H1 (cell line): ENCODE data around the gene ZNF415. TPM values are rescaled to one million over a fixed set of nuclear protein-coding genes. Genes with fewer than 3 reads are reported as not detected.
A peak's percentile ranks its signal among the peaks of the same experiment; 100 is the strongest.

ENCODE experiments used
- CTCF ChIA-PET: fragments of 300-600 bp; sonication (Branson Sonifier 250); formaldehyde crosslinking; loops from one replicate; lab custom pipeline; 2021; ENCODE audit not compliant: partially characterized antibody; lab: Charles Lee
- POLR2A ChIA-PET: fragments of 300-600 bp; sonication (Branson Sonifier 250); formaldehyde crosslinking; loops from one replicate; lab custom pipeline; 2021; ENCODE audit warnings: inconsistent platforms; ENCODE audit not compliant: partially characterized antibody; lab: Charles Lee
- DNase-seq, 2 experiments: peaks; one replicate each; pipeline versions ENCODE4 v3.0.0 to v3.0.0-alpha.2; 2010 to 2022; ENCODE audit warnings: low spot score in 2 of 2, low read depth in 1 of 2, mixed read lengths in 1 of 2
- FAIRE-seq: peaks from 2 replicates; lab custom pipeline; 2011; peaks lifted over from hg19 to GRCh38; lab: Jason Lieb, UNC
- H2AFZ ChIP-seq: 2 replicates; pipeline ENCODE4 v1.8.1; 2012; ENCODE audit warnings: low read length, inconsistent platforms
- H2AK5ac ChIP-seq: 2 replicates; pipeline ENCODE4 v1.6.1; 2013; ENCODE audit warnings: low read depth, low read length
- H2BK120ac ChIP-seq: replicated peaks from 2 replicates; pipeline ENCODE3; 2013; ENCODE audit warnings: low read depth, low read length, inconsistent platforms
- H2BK12ac ChIP-seq: 2 replicates; pipeline ENCODE4 v1.6.1; 2013; ENCODE audit warnings: low read depth, low read length
- H2BK15ac ChIP-seq: 2 replicates; pipeline ENCODE4 v1.6.1; 2013; ENCODE audit warnings: low read length
- H2BK20ac ChIP-seq: 2 replicates; pipeline ENCODE4 v1.6.1; 2013; ENCODE audit warnings: low read length
- H2BK5ac ChIP-seq: 2 replicates; pipeline ENCODE4 v1.6.1; 2013; ENCODE audit warnings: low read depth, low read length
- H3K14ac ChIP-seq: 2 replicates; pipeline ENCODE4 v1.6.1; 2013; ENCODE audit warnings: inconsistent platforms; ENCODE audit not compliant: insufficient read length
- H3K18ac ChIP-seq: 2 replicates; pipeline ENCODE4 v1.6.1; 2013; ENCODE audit warnings: low read length; ENCODE audit errors: extremely low read depth
- H3K23ac ChIP-seq: 2 replicates; pipeline ENCODE4 v1.6.1; 2013; ENCODE audit warnings: inconsistent platforms; ENCODE audit not compliant: insufficient read length
- H3K23me2 ChIP-seq: 2 replicates; pipeline ENCODE4 v1.6.1; 2013; ENCODE audit warnings: low read depth, low read length
- H3K27ac ChIP-seq: 2 replicates; pipeline ENCODE4 v1.6.1; 2011; ENCODE audit warnings: low read depth, low read length, inconsistent platforms
- H3K27me3 ChIP-seq, 4 experiments: replicated peaks in 1 of 4; 1 replicate in 1 of 4; 2 replicates in 3 of 4; pipeline versions ENCODE4 v1.6.1 to v1.8.1; 2011 to 2013; ENCODE audit warnings: low read length in 3 of 4, mild to moderate bottlenecking in 3 of 4, inconsistent platforms in 2 of 4, mixed read lengths in 2 of 4, moderate library complexity in 1 of 4; ENCODE audit not compliant: control insufficient read depth in 3 of 4, insufficient read depth in 3 of 4; ENCODE audit errors: extremely low read depth in 1 of 4
- H3K36me3 ChIP-seq, 4 experiments: 2 replicates each; pipeline versions ENCODE4 v1.6.1 to v1.8.1; 2011 to 2013; ENCODE audit warnings: mild to moderate bottlenecking in 4 of 4, low read length in 3 of 4, moderate library complexity in 2 of 4, control low read depth in 1 of 4, inconsistent platforms in 1 of 4; ENCODE audit not compliant: insufficient read depth in 4 of 4, control insufficient read depth in 2 of 4
- H3K4ac ChIP-seq: replicated peaks from 2 replicates; pipeline ENCODE3; 2013; ENCODE audit warnings: low read length, low read depth, mixed read lengths, inconsistent platforms; ENCODE audit not compliant: insufficient read length
- H3K4me1 ChIP-seq, 4 experiments: replicated peaks in 1 of 4; 1 replicate in 1 of 4; 2 replicates in 3 of 4; pipeline versions ENCODE4 v1.6.1 to v1.8.1; 2011 to 2013; ENCODE audit warnings: low read length in 3 of 4, inconsistent platforms in 2 of 4, mixed read lengths in 1 of 4; ENCODE audit not compliant: insufficient read depth in 4 of 4, control insufficient read depth in 3 of 4
- H3K4me2 ChIP-seq, 2 experiments: 2 replicates each; pipeline versions ENCODE4 v1.6.1 to v1.8.1; 2011 to 2013; ENCODE audit warnings: low read depth in 2 of 2, low read length in 2 of 2, control low read depth in 1 of 2, inconsistent platforms in 1 of 2, mild to moderate bottlenecking in 1 of 2; ENCODE audit not compliant: insufficient read depth in 1 of 2
- H3K4me3 ChIP-seq, 4 experiments: fragments of 200-600, 300-600 bp in 1 of 4; sonication (generic), shearing (Covaris generic), sonication (Bioruptor Twin) in 1 of 4; 2 replicates each; pipeline versions ENCODE4 v1.5.1 to v1.8.1; 2011 to 2016; ENCODE audit warnings: low read length in 4 of 4, low read depth in 3 of 4, control low read depth in 2 of 4, inconsistent platforms in 2 of 4, mild to moderate bottlenecking in 2 of 4, mixed read lengths in 1 of 4, moderate library complexity in 1 of 4; ENCODE audit not compliant: insufficient read depth in 2 of 4; ENCODE audit errors: extremely low read depth in 1 of 4
- H3K56ac ChIP-seq: replicated peaks from 2 replicates; pipeline ENCODE3; 2013; ENCODE audit warnings: low read depth, mild to moderate bottlenecking, mixed read lengths, low read length, inconsistent platforms; ENCODE audit not compliant: insufficient read length
- H3K79me1 ChIP-seq: 2 replicates; pipeline ENCODE4 v1.6.1; 2013; ENCODE audit warnings: low read depth, low read length, control low read depth
- H3K79me2 ChIP-seq, 2 experiments: 2 replicates each; pipeline versions ENCODE4 v1.6.1 to v1.8.1; 2012 to 2013; ENCODE audit warnings: low read length in 2 of 2, mild to moderate bottlenecking in 2 of 2, inconsistent platforms in 1 of 2; ENCODE audit not compliant: insufficient read depth in 2 of 2, control insufficient read depth in 1 of 2
- H3K9ac ChIP-seq, 4 experiments: replicated peaks in 1 of 4; 1 replicate in 1 of 4; 2 replicates in 3 of 4; pipeline versions ENCODE4 v1.6.1 to v1.8.1; 2011 to 2013; ENCODE audit warnings: low read depth in 3 of 4, low read length in 3 of 4, control low read depth in 2 of 4, mild to moderate bottlenecking in 2 of 4, moderate library complexity in 2 of 4, inconsistent platforms in 1 of 4; ENCODE audit errors: extremely low read depth in 1 of 4
- H3K9me3 ChIP-seq, 2 experiments: 2 replicates each; pipeline versions ENCODE4 v1.6.1 to v1.8.1; 2012 to 2013; ENCODE audit warnings: mild to moderate bottlenecking in 2 of 2, moderate library complexity in 2 of 2, control low read depth in 1 of 2, inconsistent platforms in 1 of 2, low read depth in 1 of 2, low read length in 1 of 2, mixed read lengths in 1 of 2; ENCODE audit not compliant: insufficient read depth in 2 of 2
- H4K20me1 ChIP-seq, 2 experiments: replicated peaks in 1 of 2; 2 replicates each; pipeline versions ENCODE3 to v1.8.1; 2011 to 2013; ENCODE audit warnings: inconsistent platforms in 2 of 2, low read length in 2 of 2, mild to moderate bottlenecking in 1 of 2; ENCODE audit not compliant: insufficient read depth in 2 of 2, control insufficient read depth in 1 of 2
- H4K5ac ChIP-seq: 2 replicates; pipeline ENCODE4 v1.6.1; 2013; ENCODE audit warnings: low read length, low read depth, mixed read lengths, inconsistent platforms; ENCODE audit not compliant: insufficient read length
- H4K8ac ChIP-seq: 2 replicates; pipeline ENCODE4 v1.8.0; 2013; ENCODE audit warnings: mild to moderate bottlenecking, moderate library complexity, low read length, inconsistent platforms; ENCODE audit not compliant: insufficient read depth; ENCODE audit errors: extremely low read depth
- H4K91ac ChIP-seq: replicated peaks from 2 replicates; pipeline ENCODE3; 2013; ENCODE audit warnings: low read length, mixed read lengths, inconsistent platforms; ENCODE audit not compliant: insufficient read length
- ASH2L ChIP-seq: fragments of 200-600, 300-600 bp; sonication (generic); IDR thresholded peaks from one replicate; pipeline ENCODE4 v1.7.1; 2017; ENCODE audit warnings: low read length
- GABPA ChIP-seq: IDR thresholded peaks from 2 replicates; pipeline ENCODE4 v1.6.1; 2011; ENCODE audit warnings: mild to moderate bottlenecking, low read length, moderate library complexity, borderline replicate concordance; ENCODE audit not compliant: insufficient read depth
- KDM4A ChIP-seq: IDR thresholded peaks from one replicate; pipeline ENCODE4 v1.7.1; 2012; ENCODE audit warnings: low read depth, mild to moderate bottlenecking, moderate library complexity, low read length, inconsistent platforms; ENCODE audit not compliant: severe bottlenecking
- MAX ChIP-seq: IDR thresholded peaks from 2 replicates; pipeline ENCODE4 v1.6.1; 2012; ENCODE audit warnings: inconsistent platforms
- POLR2A ChIP-seq, 2 experiments: IDR thresholded peaks; 1 replicate in 1 of 2; 2 replicates in 1 of 2; pipeline ENCODE4 v1.6.1; 2011; ENCODE audit warnings: low read depth in 2 of 2, low read length in 2 of 2, mild to moderate bottlenecking in 2 of 2; ENCODE audit errors: control extremely low read depth in 1 of 2
- POLR2AphosphoS5 ChIP-seq: IDR thresholded peaks from 2 replicates; pipeline ENCODE4 v1.6.1; 2011; ENCODE audit warnings: low read depth, low read length
- RBBP5 ChIP-seq: IDR thresholded peaks from 2 replicates; pipeline ENCODE4 v1.7.1; 2012; ENCODE audit warnings: low read depth, mild to moderate bottlenecking, inconsistent platforms, low read length, moderate library complexity, borderline replicate concordance
- RNF2 ChIP-seq: fragments of 200-900, 300-1000 bp; sonication (generic); IDR thresholded peaks from 2 replicates; pipeline ENCODE4 v1.7.1; 2016; ENCODE audit warnings: borderline replicate concordance, low read depth, mild to moderate bottlenecking, antibody characterized with exemption, low read length; ENCODE audit not compliant: poor library complexity, severe bottlenecking; ENCODE audit errors: missing control alignments
- RXRA ChIP-seq: IDR thresholded peaks from 2 replicates; pipeline ENCODE4 v1.6.1; 2011; ENCODE audit warnings: low read depth, mild to moderate bottlenecking, low read length, moderate library complexity; ENCODE audit not compliant: insufficient read depth
- SP2 ChIP-seq: IDR thresholded peaks from 2 replicates; pipeline ENCODE4 v1.6.1; 2012; ENCODE audit warnings: mild to moderate bottlenecking, low read length, inconsistent platforms
- WGBS, 2 experiments: shearing (Covaris generic) in 1 of 2; methylation state at CpG; one replicate each; pipeline versions ENCODE4 v1.1.6 to v1.1.7; 2013 to 2015; ENCODE audit warnings: low lambda C conversion rate in 2 of 2, mixed read lengths in 2 of 2, inconsistent platforms in 1 of 2, low coverage in 1 of 2, missing lambda C conversion rate in 1 of 2; ENCODE audit not compliant: insufficient replicate concordance in 2 of 2, insufficient coverage in 1 of 2, insufficient read length in 1 of 2; ENCODE audit errors: extremely low coverage in 1 of 2, missing lambda C conversion rate in 1 of 2; 5-methylcytosine and 5-hydroxymethylcytosine counted together
- polyA plus RNA-seq, 7 experiments: library from polyadenylated mRNA; depleted of rRNA in 3 of 7; stranded (reverse) in 5 of 7; unstranded in 2 of 7; fragments of >200 nt in 5 of 7; fragments of 200-250 nt in 2 of 7; gene quantifications; 1 replicate in 5 of 7; 2 replicates in 1 of 7; 4 replicates in 1 of 7; pipeline versions ENCODE4 v1.2.1 to v1.2.3, GENCODE V29; 2011 to 2013; ENCODE audit warnings: missing spikeins in 2 of 7, mixed read lengths in 2 of 7
- total RNA-seq: library from RNA; stranded (reverse); fragmentation: NEBNext Ultra II Directional; extraction: Animal tissue kit (Norgen Biotek cat#: 25700); gene quantifications from 2 replicates; pipeline ENCODE4 v1.2.1, GENCODE V29; 2021
- TF ChIP-seq, protein P1 (sequence below): IDR thresholded peaks from 2 replicates; pipeline ENCODE4 v1.6.1; 2012; ENCODE audit warnings: inconsistent platforms

Gene ZNF415
- total and polyA plus RNA-seq, 2 of the 8 experiments (the other 6 are each of a cell fraction or from before 2014, with no cell fraction given), result 5.8 to 9.7 TPM

GRCh38 chr19:53057904-53058580, 74.7 kb downstream of the ZNF415 start:
- H3K23me2 ChIP-seq, result 0 out of 2 replicates have a peak, but pooled peaks cover 2% of the 10 kb centered on the region
- no peak overlapping the region for H3K4ac ChIP-seq
- H3K9me3 ChIP-seq, result peaks cover 3 to 10% of the 10 kb centered on the region in 2 experiments; a peak in 2 of 4 replicates
- POLR2A ChIA-PET, result no interaction called here
- no peak overlapping the region for H2BK5ac ChIP-seq
- peak overlapping the region in 3 of 4 experiments; percentile 1 to 56 (median 48); a peak in 3 of 7 replicates for H3K9ac ChIP-seq
- H3K36me3 ChIP-seq, result no peaks in the 10 kb centered on the region
- no peaks in the 10 kb centered on the region for H3K79me2 ChIP-seq
- H3K4me2 ChIP-seq, result peak overlapping the region; percentile 76 to 87
- H4K8ac ChIP-seq, result no peak overlapping the region
- H4K20me1 ChIP-seq, result no peaks in the 10 kb centered on the region
- H2BK15ac ChIP-seq, result no peak overlapping the region
- H2AFZ ChIP-seq, result peak overlapping the region; percentile 31
- H2BK20ac ChIP-seq, result no peak overlapping the region
- peak overlapping the region; percentile 86 for H4K5ac ChIP-seq
- no peak overlapping the region for H3K23ac ChIP-seq
- H3K18ac ChIP-seq, result peak overlapping the region; percentile 78; the same call in 1 of the 2 replicates
- WGBS, 2 experiments, result 7% methylated on average over 55 of the region's 59 CpGs; no CpG with 5 or more reads in 1 of the 2 experiments
- H3K14ac ChIP-seq, result no peak overlapping the region
- H3K4me3 ChIP-seq, result peak overlapping the region; percentile 39 to 61 (median 54)
- H2BK12ac ChIP-seq, result 0 out of 2 replicates have a peak overlapping the region, but pooled peaks have one; percentile 43
- no peak for FAIRE-seq
- no peak overlapping the region for H2AK5ac ChIP-seq
- H3K4me1 ChIP-seq, result 0 out of 7 replicates have a peak, but pooled peaks cover 0 to 4% (median 0%) of the 10 kb centered on the region in 4 experiments
- H3K27ac ChIP-seq, result no peak overlapping the region
- CTCF ChIA-PET, result no interaction called here
- H3K27me3 ChIP-seq, result peaks cover 5 to 16% (median 14%) of the 10 kb centered on the region in 4 experiments; a peak in 6 of 7 replicates
- H2BK120ac ChIP-seq, result no peak overlapping the region
- H4K91ac ChIP-seq, result peak overlapping the region; percentile 74
- H3K56ac ChIP-seq, result no peak overlapping the region
- no peaks in the 10 kb centered on the region; the same call in 1 of the 2 replicates for H3K79me1 ChIP-seq
- DNase-seq, result peak; percentile 57 to 90
- TF ChIP-seq KDM4A, result peak; percentile 99
- TF ChIP-seq GABPA, result no peak
- peak; percentile 96 for TF ChIP-seq MAX
- no peak for TF ChIP-seq SP2
- TF ChIP-seq POLR2AphosphoS5, result no peak
- no peak for TF ChIP-seq RXRA
- TF ChIP-seq, protein P1, sequence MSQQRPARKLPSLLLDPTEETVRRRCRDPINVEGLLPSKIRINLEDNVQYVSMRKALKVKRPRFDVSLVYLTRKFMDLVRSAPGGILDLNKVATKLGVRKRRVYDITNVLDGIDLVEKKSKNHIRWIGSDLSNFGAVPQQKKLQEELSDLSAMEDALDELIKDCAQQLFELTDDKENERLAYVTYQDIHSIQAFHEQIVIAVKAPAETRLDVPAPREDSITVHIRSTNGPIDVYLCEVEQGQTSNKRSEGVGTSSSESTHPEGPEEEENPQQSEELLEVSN, result peak; percentile 94
- TF ChIP-seq POLR2A (IDR thresholded peaks at IDR 0.05; ENCODE audit: control extremely low read depth in 1 of 2, low read depth in 2 of 2, low read length in 2 of 2), result 0 out of 3 replicates have a peak, but pooled peaks of 1 of the 2 experiments have one; percentile 42
- TF ChIP-seq RBBP5, result 0 out of 2 replicates have a peak, but pooled peaks have one; percentile 36
- peak; percentile 60 for TF ChIP-seq RNF2
- peak; percentile 32 for TF ChIP-seq ASH2L
